Measurements from ENCODE around the gene NIPSNAP3A.
"Not testable (repeated sequence)": the region's sequence is repeated elsewhere in the genome, so short reads cannot be mapped to it uniquely, and the experiment has no call there.

Gene NIPSNAP3A

DNA sequence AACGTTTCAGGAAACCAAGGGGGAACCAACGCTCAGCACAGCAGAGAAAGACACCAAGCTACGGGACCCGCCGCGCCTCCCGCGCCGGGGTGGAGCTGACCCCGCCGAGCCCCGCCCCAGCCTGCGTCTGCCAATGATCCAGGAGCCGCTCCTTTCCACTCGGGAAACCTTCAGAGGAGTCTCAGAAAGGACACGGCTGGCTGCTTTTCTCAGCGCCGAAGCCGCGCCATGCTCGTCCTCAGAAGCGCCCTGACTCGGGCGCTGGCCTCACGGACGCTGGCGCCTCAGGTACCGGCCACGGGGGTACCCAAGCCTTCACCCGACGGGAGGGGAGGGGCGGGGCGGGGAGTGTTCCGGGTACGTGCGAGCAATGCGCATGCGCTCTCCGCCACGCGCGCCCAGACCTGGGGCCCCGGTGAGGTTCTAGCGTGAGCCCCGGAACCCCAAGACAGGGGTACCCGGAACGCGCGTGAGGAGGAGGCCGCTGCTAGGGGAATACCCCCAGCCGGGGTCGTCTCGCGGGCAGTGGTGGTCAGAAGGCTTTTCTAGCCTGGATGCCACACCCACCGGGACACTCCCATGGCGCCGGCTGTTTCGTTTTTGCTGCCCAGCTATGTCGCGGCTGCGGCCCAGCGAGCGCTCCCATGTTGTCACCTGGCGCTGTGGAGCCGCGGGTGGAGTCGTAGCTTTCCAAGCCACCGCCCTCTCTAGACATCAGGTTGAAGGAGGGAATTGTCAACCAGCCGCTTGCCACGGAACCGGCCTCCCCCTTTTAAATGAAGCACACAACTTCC is at the start of gene NIPSNAP3A:
Gene NIPSNAP3A, plus strand, starts transcription at position 119 of the 794 bp plus-strand sequence. Its CDS starts 110 bp downstream, at position 229.
- Histone ChIP-seq H3K9ac (peak within 1 kb of the TSS; percentile 37), H3K4me2 (ENCODE audit: low read length) (peak within 1 kb of the TSS; percentile 90), H3K4me3 (ENCODE audit: low read depth, low read length) (peak within 1 kb of the TSS; percentile 95), H3K9me3 (ENCODE audit: control insufficient read depth, low read length) (no peaks in the 10 kb centered on the region), H2AFZ (peak within 1 kb of the TSS; percentile 94), H3K79me2 (no peaks in the 10 kb centered on the region), H3K27me3 (ENCODE audit: control insufficient read depth, insufficient read depth, low read length) (no peaks in the 10 kb centered on the region), H3K4me1 (no peaks in the 10 kb centered on the region), H3K27ac (peak within 1 kb of the TSS; percentile 86), H3K36me3 (ENCODE audit: control insufficient read depth, insufficient read depth, low read length) (no peaks in the 10 kb centered on the region)
- TF ChIP-seq, protein P1, sequence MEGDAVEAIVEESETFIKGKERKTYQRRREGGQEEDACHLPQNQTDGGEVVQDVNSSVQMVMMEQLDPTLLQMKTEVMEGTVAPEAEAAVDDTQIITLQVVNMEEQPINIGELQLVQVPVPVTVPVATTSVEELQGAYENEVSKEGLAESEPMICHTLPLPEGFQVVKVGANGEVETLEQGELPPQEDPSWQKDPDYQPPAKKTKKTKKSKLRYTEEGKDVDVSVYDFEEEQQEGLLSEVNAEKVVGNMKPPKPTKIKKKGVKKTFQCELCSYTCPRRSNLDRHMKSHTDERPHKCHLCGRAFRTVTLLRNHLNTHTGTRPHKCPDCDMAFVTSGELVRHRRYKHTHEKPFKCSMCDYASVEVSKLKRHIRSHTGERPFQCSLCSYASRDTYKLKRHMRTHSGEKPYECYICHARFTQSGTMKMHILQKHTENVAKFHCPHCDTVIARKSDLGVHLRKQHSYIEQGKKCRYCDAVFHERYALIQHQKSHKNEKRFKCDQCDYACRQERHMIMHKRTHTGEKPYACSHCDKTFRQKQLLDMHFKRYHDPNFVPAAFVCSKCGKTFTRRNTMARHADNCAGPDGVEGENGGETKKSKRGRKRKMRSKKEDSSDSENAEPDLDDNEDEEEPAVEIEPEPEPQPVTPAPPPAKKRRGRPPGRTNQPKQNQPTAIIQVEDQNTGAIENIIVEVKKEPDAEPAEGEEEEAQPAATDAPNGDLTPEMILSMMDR (IDR thresholded peaks at IDR 0.05): no peak

DNA sequence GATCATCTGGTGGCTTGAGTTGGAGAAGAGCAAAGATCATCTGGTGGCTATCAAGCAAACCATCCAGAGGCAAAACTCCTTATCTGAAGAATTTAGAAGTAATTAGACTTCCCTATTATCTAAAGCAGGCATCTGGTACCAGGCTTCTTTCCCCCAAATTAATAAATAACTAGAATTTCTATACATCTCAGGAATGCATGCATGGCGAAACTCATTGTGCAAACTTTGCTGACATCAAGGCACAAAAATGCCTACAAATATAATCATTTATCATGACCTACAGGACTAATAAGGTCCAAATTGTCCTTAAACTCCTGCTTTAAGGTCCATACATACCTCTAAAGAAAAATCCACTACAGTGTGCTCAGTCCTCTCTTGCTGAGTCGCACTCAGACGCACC is 47.2 kb upstream of the NIPSNAP3A start:
- TF ChIP-seq, protein P1 (IDR thresholded peaks at IDR 0.05): no peak
- Histone ChIP-seq H3K79me2 (no peaks in the 10 kb centered on the region), H3K27me3 (ENCODE audit: control insufficient read depth, insufficient read depth, low read length) (no peaks in the 10 kb centered on the region), H3K4me3 (ENCODE audit: low read depth, low read length) (no peak overlapping the region), H3K4me1 (no peaks in the 10 kb centered on the region), H3K9ac (no peak overlapping the region), H3K27ac (no peak overlapping the region), H3K9me3 (ENCODE audit: control insufficient read depth, low read length) (no peaks in the 10 kb centered on the region), H3K4me2 (ENCODE audit: low read length) (no peak overlapping the region), H2AFZ (no peak overlapping the region), H3K36me3 (ENCODE audit: control insufficient read depth, insufficient read depth, low read length) (no peaks in the 10 kb centered on the region)

DNA sequence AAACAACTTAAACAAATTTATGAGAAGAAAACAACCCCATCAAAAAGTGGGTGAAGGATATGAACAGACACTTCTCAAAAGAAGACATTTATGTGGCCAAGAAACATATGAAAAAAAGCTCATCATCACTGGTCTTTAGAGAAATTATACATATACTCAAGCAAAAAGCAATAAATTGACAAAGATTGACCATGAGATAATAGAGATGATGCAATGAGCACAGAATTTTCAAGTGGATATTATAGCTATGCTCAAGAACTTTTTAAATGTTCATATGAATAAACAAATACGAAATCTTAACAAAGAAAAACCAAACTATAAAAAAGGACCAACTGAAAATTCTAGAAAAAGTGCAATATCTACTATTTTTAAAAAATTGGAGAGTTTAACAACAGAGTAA is 38.7 kb upstream of the NIPSNAP3A start:
- not testable (repeated sequence) for H3K4me3 ChIP-seq (ENCODE audit: low read depth, low read length); H3K4me2 ChIP-seq (ENCODE audit: low read length); H3K9me3 ChIP-seq (ENCODE audit: control insufficient read depth, low read length); H3K36me3 ChIP-seq (ENCODE audit: control insufficient read depth, insufficient read depth, low read length); H3K9ac ChIP-seq; H3K4me1 ChIP-seq; H3K27me3 ChIP-seq (ENCODE audit: control insufficient read depth, insufficient read depth, low read length); H2AFZ ChIP-seq; H3K79me2 ChIP-seq; H3K27ac ChIP-seq

DNA sequence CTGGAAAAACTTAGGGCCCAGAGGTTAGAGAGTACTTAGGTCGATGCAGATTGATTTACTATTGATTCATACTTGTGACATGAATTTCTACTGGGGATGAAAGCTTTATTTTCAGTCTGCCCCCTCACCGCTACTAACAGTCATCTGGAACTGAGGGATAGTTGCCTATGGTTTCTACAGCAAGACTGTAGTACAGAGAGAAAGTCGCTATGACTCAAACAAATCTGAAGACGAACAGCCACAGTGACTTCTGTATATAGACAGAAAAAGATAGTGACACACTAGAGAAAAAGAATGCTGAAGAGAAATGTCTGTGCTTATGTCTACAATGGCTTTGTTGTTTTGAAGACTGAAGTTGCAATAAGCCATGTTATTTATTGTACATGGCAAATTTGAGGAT is 35.9 kb upstream of the NIPSNAP3A start:
- H3K27me3 ChIP-seq (ENCODE audit: control insufficient read depth, insufficient read depth, low read length): no peaks in the 10 kb centered on the region
- no peak overlapping the region for H3K9ac ChIP-seq
- H3K36me3 ChIP-seq (ENCODE audit: control insufficient read depth, insufficient read depth, low read length): no peaks in the 10 kb centered on the region
- H3K27ac ChIP-seq: no peak overlapping the region
- TF ChIP-seq, protein P1 (IDR thresholded peaks at IDR 0.05): no peak
- no peaks in the 10 kb centered on the region for H3K79me2 ChIP-seq
- no peak overlapping the region for H3K4me2 ChIP-seq (ENCODE audit: low read length)
- no peak overlapping the region for H2AFZ ChIP-seq
- H3K9me3 ChIP-seq (ENCODE audit: control insufficient read depth, low read length): no peaks in the 10 kb centered on the region
- no peaks in the 10 kb centered on the region for H3K4me1 ChIP-seq
- H3K4me3 ChIP-seq (ENCODE audit: low read depth, low read length): no peak overlapping the region

DNA sequence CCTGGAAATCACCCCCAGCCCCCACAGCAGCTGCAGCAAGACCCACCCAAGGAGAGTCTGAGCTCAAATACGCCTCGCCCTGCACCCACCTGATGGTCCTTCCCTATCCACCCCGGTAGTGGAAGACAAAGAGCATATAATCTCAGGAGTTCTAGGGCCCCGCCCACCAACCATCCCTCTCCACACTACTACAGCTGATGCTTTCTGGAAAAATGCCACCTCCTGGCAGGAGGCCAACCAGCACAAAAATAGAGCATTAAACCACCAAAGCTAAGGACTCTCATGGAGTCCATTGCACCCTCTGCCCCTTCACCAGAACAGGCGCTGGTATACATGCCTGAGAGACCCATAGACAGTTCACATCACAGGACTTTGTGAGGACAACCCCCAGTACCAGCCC is 22.5 kb upstream of the NIPSNAP3A start:
- Histone ChIP-seq H3K9ac (no peak overlapping the region), H3K27me3 (ENCODE audit: control insufficient read depth, insufficient read depth, low read length) (no peaks in the 10 kb centered on the region), H3K79me2 (no peaks in the 10 kb centered on the region), H3K4me2 (ENCODE audit: low read length) (no peak overlapping the region), H2AFZ (no peak overlapping the region), H3K27ac (no peak overlapping the region), H3K4me3 (ENCODE audit: low read depth, low read length) (no peak overlapping the region), H3K9me3 (ENCODE audit: control insufficient read depth, low read length) (no peaks in the 10 kb centered on the region), H3K4me1 (no peaks in the 10 kb centered on the region), H3K36me3 (ENCODE audit: control insufficient read depth, insufficient read depth, low read length) (no peaks in the 10 kb centered on the region)
- TF ChIP-seq, protein P1 (IDR thresholded peaks at IDR 0.05): no peak
